NB4 (cell line): ENCODE measurements around the gene MOB2.

ENCODE experiments used
- MAX ChIP-seq: IDR thresholded peaks from 2 replicates; pipeline ENCODE4 v1.6.1; 2011; ENCODE audit warnings: low read depth, low read length
- POLR2A ChIP-seq: IDR thresholded peaks from 2 replicates; pipeline ENCODE4 v1.6.1; 2011; ENCODE audit warnings: mild to moderate bottlenecking; ENCODE audit not compliant: insufficient read length; ENCODE audit errors: extremely low read depth
- TF ChIP-seq, protein P1 (sequence below): IDR thresholded peaks from one replicate; pipeline ENCODE4 v1.5.1; 2012; ENCODE audit warnings: low read depth, low read length

DNA sequence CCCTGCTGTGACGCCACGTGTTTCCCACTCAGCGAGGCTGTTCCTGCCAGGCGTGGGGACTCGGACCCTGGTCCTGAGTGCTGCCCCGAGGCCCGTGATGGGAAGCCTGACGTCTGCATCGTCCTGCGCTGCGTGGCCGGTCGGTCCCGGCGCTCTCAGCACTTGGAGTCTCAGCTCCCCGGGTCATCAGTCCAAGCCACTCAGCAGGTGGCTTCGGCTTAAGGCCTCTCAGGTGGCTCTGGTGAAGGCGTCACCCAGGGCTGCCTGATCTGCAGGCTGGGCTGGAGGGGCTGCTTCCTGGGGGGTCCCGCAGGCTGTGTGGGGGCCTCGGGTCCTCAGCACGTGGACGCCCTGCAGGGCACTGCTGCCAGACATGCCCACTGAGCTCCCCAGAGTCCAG lies 61.6 kb downstream of the MOB2 start:
- TF ChIP-seq, protein P1, sequence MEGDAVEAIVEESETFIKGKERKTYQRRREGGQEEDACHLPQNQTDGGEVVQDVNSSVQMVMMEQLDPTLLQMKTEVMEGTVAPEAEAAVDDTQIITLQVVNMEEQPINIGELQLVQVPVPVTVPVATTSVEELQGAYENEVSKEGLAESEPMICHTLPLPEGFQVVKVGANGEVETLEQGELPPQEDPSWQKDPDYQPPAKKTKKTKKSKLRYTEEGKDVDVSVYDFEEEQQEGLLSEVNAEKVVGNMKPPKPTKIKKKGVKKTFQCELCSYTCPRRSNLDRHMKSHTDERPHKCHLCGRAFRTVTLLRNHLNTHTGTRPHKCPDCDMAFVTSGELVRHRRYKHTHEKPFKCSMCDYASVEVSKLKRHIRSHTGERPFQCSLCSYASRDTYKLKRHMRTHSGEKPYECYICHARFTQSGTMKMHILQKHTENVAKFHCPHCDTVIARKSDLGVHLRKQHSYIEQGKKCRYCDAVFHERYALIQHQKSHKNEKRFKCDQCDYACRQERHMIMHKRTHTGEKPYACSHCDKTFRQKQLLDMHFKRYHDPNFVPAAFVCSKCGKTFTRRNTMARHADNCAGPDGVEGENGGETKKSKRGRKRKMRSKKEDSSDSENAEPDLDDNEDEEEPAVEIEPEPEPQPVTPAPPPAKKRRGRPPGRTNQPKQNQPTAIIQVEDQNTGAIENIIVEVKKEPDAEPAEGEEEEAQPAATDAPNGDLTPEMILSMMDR = no peak
- no peak for TF ChIP-seq MAX
- TF ChIP-seq POLR2A = no peak
